ENCODE measurements around the gene L3MBTL3. TPM values are rescaled to one million over a fixed set of nuclear protein-coding genes. Genes with fewer than 3 reads are reported as not detected.
"Not testable (repeated sequence)": the region's sequence is repeated elsewhere in the genome, so short reads cannot be mapped to it uniquely, and the experiment has no call there.

Gene L3MBTL3
- total RNA-seq, 1 donor, result 41.2 TPM

- no peak overlapping the region for H3K4me3 ChIP-seq (ENCODE audit: low read length)
- H3K4me1 ChIP-seq (ENCODE audit: insufficient read depth, low read length), result no peaks in the 10 kb centered on the region
These were observed 140.2 kb downstream of the L3MBTL3 start for GRCh38 chr6:130158548-130158947.

GRCh38 chr6:130159956-130160355 lies 141.6 kb downstream of the L3MBTL3 start:
- Histone ChIP-seq H3K27me3 (ENCODE audit: insufficient read depth, low read length) (no peaks in the 10 kb centered on the region), H3K4me3 (ENCODE audit: low read length) (no peak overlapping the region), H3K4me1 (ENCODE audit: insufficient read depth, low read length) (no peaks in the 10 kb centered on the region), H3K9me3 (ENCODE audit: low read depth, low read length) (no peaks in the 10 kb centered on the region)

More at GRCh38 chr6:130158548-130158947, 140.2 kb downstream of the L3MBTL3 start:
- H3K27me3 ChIP-seq (ENCODE audit: insufficient read depth, low read length), result no peaks in the 10 kb centered on the region
- H3K9me3 ChIP-seq (ENCODE audit: low read depth, low read length), result no peaks in the 10 kb centered on the region

- Histone ChIP-seq H3K27me3 (ENCODE audit: insufficient read depth, low read length) (no peaks in the 10 kb centered on the region), H3K9me3 (ENCODE audit: low read depth, low read length) (no peaks in the 10 kb centered on the region), H3K4me1 (ENCODE audit: insufficient read depth, low read length) (peaks cover 3% of the 10 kb centered on the region), H3K4me3 (ENCODE audit: low read length) (no peak overlapping the region)
These were observed 143.5 kb downstream of the L3MBTL3 start for GRCh38 chr6:130161683-130162404.

- H3K4me3 ChIP-seq (ENCODE audit: low read length), result no peak overlapping the region
- no peaks in the 10 kb centered on the region for H3K9me3 ChIP-seq (ENCODE audit: low read depth, low read length)
- peaks cover 3% of the 10 kb centered on the region for H3K4me1 ChIP-seq (ENCODE audit: insufficient read depth, low read length)
- no peaks in the 10 kb centered on the region for H3K27me3 ChIP-seq (ENCODE audit: insufficient read depth, low read length)
These were observed 144.0 kb downstream of the L3MBTL3 start for GRCh38 chr6:130162421-130162820.

GRCh38 chr6:130163266-130163665 lies 144.9 kb downstream of the L3MBTL3 start:
- Histone ChIP-seq H3K27me3 (ENCODE audit: insufficient read depth, low read length) (no peaks in the 10 kb centered on the region), H3K9me3 (ENCODE audit: low read depth, low read length) (no peaks in the 10 kb centered on the region), H3K4me1 (ENCODE audit: insufficient read depth, low read length) (peaks cover 3% of the 10 kb centered on the region), H3K4me3 (ENCODE audit: low read length) (no peak overlapping the region)

GRCh38 chr6:130164251-130164650 lies 145.9 kb downstream of the L3MBTL3 start:
- H3K4me1 ChIP-seq (ENCODE audit: insufficient read depth, low read length), result peaks cover 3% of the 10 kb centered on the region
- H3K27me3 ChIP-seq (ENCODE audit: insufficient read depth, low read length), result no peaks in the 10 kb centered on the region
- H3K9me3 ChIP-seq (ENCODE audit: low read depth, low read length), result no peaks in the 10 kb centered on the region
- no peak overlapping the region for H3K4me3 ChIP-seq (ENCODE audit: low read length)

GRCh38 chr6:130167655-130168054 lies 149.3 kb downstream of the L3MBTL3 start:
- Histone ChIP-seq H3K4me1 (ENCODE audit: insufficient read depth, low read length) (peaks cover 3% of the 10 kb centered on the region), H3K4me3 (ENCODE audit: low read length) (no peak overlapping the region), H3K9me3 (ENCODE audit: low read depth, low read length) (no peaks in the 10 kb centered on the region), H3K27me3 (ENCODE audit: insufficient read depth, low read length) (no peaks in the 10 kb centered on the region)

- not testable (repeated sequence) for H3K27me3 ChIP-seq (ENCODE audit: insufficient read depth, low read length); H3K4me3 ChIP-seq (ENCODE audit: low read length); H3K9me3 ChIP-seq (ENCODE audit: low read depth, low read length); H3K4me1 ChIP-seq (ENCODE audit: insufficient read depth, low read length)
These were observed 151.8 kb downstream of the L3MBTL3 start for GRCh38 chr6:130170160-130170559.

GRCh38 chr6:130173377-130174004 lies 155.1 kb downstream of the L3MBTL3 start:
- not testable (repeated sequence) for H3K4me1 ChIP-seq (ENCODE audit: insufficient read depth, low read length); H3K9me3 ChIP-seq (ENCODE audit: low read depth, low read length); H3K27me3 ChIP-seq (ENCODE audit: insufficient read depth, low read length); H3K4me3 ChIP-seq (ENCODE audit: low read length)

- H3K4me3 ChIP-seq (ENCODE audit: low read length), result no peak overlapping the region
- no peaks in the 10 kb centered on the region for H3K27me3 ChIP-seq (ENCODE audit: insufficient read depth, low read length)
- no peaks in the 10 kb centered on the region for H3K4me1 ChIP-seq (ENCODE audit: insufficient read depth, low read length)
- H3K9me3 ChIP-seq (ENCODE audit: low read depth, low read length), result no peaks in the 10 kb centered on the region
These were observed 158.0 kb downstream of the L3MBTL3 start for GRCh38 chr6:130176378-130176777.

GRCh38 chr6:130178692-130179091 lies 160.3 kb downstream of the L3MBTL3 start:
- H3K4me3 ChIP-seq (ENCODE audit: low read length), result no peak overlapping the region
- H3K4me1 ChIP-seq (ENCODE audit: insufficient read depth, low read length), result peaks cover 7% of the 10 kb centered on the region
- no peaks in the 10 kb centered on the region for H3K27me3 ChIP-seq (ENCODE audit: insufficient read depth, low read length)
- H3K9me3 ChIP-seq (ENCODE audit: low read depth, low read length), result no peaks in the 10 kb centered on the region

GRCh38 chr6:130182466-130182865 lies 164.1 kb downstream of the L3MBTL3 start:
- Histone ChIP-seq H3K9me3 (ENCODE audit: low read depth, low read length) (no peaks in the 10 kb centered on the region), H3K4me3 (ENCODE audit: low read length) (no peak overlapping the region), H3K4me1 (ENCODE audit: insufficient read depth, low read length) (peaks cover 15% of the 10 kb centered on the region), H3K27me3 (ENCODE audit: insufficient read depth, low read length) (no peaks in the 10 kb centered on the region)

- Histone ChIP-seq H3K27me3 (ENCODE audit: insufficient read depth, low read length) (no peaks in the 10 kb centered on the region), H3K9me3 (ENCODE audit: low read depth, low read length) (no peaks in the 10 kb centered on the region), H3K4me3 (ENCODE audit: low read length) (no peak overlapping the region), H3K4me1 (ENCODE audit: insufficient read depth, low read length) (peaks cover 15% of the 10 kb centered on the region)
These were observed 165.2 kb downstream of the L3MBTL3 start for GRCh38 chr6:130183271-130184222.

- no peaks in the 10 kb centered on the region for H3K27me3 ChIP-seq (ENCODE audit: insufficient read depth, low read length)
- no peak overlapping the region for H3K4me3 ChIP-seq (ENCODE audit: low read length)
- H3K9me3 ChIP-seq (ENCODE audit: low read depth, low read length), result no peaks in the 10 kb centered on the region
- peaks cover 21% of the 10 kb centered on the region for H3K4me1 ChIP-seq (ENCODE audit: insufficient read depth, low read length)
These were observed 167.3 kb downstream of the L3MBTL3 start for GRCh38 chr6:130185658-130186057.

Data from mononuclear cell (primary cell).